GM12875 (cell line): ENCODE results near the gene PAX1.

Source experiments
- H3K4me3 ChIP-seq: one replicate; pipeline ENCODE4 v1.5.1; 2011; ENCODE audit warnings: low read depth, low read length, control low read depth
- TF ChIP-seq, protein P1 (sequence below): IDR thresholded peaks from 2 replicates; pipeline ENCODE4 v1.5.1; 2011; ENCODE audit warnings: low read depth, mild to moderate bottlenecking, control low read depth, inconsistent platforms, low read length, moderate library complexity, borderline replicate concordance; ENCODE audit not compliant: insufficient read depth

The PAX1 gene

DNA sequence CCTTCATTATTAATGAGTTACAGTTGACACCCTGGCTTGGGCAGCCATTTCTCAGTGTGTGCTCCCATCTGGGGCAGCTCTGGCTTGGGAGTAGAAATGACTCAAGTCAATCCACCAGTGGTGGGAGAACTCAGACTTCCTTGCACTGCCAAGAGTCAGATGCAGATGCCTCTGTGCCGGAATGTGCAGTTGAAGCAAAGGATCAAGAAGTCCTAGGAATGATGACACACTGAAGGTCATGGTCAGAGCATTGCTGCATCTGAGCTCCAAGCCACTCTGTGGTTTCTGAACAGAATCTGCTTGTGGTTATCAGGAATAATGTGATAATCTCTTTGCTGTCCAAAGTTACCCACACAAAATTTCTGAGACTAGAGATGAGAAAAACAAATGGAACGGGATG, 19.5 kb upstream of the PAX1 start:
- no peak overlapping the region for H3K4me3 ChIP-seq
- TF ChIP-seq, protein P1, sequence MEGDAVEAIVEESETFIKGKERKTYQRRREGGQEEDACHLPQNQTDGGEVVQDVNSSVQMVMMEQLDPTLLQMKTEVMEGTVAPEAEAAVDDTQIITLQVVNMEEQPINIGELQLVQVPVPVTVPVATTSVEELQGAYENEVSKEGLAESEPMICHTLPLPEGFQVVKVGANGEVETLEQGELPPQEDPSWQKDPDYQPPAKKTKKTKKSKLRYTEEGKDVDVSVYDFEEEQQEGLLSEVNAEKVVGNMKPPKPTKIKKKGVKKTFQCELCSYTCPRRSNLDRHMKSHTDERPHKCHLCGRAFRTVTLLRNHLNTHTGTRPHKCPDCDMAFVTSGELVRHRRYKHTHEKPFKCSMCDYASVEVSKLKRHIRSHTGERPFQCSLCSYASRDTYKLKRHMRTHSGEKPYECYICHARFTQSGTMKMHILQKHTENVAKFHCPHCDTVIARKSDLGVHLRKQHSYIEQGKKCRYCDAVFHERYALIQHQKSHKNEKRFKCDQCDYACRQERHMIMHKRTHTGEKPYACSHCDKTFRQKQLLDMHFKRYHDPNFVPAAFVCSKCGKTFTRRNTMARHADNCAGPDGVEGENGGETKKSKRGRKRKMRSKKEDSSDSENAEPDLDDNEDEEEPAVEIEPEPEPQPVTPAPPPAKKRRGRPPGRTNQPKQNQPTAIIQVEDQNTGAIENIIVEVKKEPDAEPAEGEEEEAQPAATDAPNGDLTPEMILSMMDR = no peak

DNA sequence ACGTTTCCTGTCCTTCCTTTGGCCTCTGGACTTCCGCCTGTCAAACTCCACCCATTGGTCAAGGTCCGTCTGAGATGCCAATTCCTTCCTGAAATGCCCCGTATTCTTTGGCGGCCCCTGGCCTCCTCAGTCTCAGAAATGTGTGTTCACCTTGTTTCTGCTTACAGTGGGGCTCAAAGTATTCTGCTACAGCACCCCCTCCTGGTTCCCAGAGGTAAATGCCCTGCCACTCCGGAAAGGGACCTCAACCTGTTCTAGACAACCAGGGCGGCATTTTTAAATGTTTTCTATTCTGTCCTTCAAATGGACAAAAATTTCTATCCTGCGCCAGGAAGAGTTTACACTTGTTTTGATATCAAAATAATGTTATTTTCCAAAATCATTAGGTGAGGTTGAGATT, 12.1 kb upstream of the PAX1 start:
- H3K4me3 ChIP-seq = no peak overlapping the region
- TF ChIP-seq, protein P1 = peak; percentile 63; the same call in 1 of the 2 replicates

DNA sequence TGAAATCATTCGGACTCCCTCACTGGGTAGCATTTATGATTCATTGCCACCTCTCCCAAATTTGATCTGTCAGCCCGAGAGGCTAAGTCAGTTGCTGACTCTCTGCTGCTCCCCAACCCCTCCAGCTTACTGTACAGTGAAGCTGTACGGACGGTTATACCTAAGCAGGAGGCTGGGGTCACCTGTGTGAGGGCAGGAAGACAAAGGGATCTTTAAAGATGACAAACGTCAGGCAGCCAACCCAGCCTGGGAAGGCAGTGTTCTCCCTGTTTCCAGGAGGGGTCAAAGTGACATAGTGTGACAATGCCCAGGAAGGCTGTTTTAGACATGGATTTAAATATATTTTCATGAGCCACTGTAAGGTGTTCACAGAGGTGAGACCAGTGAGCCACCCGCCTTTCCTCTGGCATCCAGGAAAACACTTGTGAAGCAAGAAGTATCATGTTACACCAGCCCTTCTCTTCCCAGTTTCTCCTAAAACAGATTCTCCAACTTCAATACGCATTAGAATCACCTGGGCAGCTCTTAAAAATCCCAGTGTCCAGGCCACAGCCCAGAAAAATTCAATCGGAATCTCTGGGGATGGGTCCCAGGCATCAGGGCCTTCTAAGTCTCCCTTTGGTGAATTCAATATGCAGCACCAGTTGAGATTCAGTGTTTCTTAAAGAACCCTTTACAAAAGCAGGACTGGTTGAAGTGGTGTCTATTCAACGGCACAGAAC, 6.8 kb upstream of the PAX1 start:
- H3K4me3 ChIP-seq = no peak overlapping the region
- TF ChIP-seq, protein P1 = no peak

DNA sequence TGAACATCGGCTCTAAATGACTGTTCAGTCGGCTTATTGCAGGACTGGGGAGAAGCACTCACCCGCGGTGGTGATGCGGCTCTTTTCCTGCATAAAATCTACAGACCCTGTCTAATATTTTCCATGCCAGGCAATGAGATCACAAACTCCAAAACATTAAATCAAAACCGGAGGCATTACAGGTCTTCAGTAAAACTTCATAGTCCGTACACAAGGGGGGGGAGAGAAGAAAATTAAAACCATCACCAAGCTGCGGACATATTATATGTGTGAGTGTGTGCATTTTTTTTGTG, 6.3 kb upstream of the PAX1 start:
- H3K4me3 ChIP-seq = no peak overlapping the region
- TF ChIP-seq, protein P1 = no peak

DNA sequence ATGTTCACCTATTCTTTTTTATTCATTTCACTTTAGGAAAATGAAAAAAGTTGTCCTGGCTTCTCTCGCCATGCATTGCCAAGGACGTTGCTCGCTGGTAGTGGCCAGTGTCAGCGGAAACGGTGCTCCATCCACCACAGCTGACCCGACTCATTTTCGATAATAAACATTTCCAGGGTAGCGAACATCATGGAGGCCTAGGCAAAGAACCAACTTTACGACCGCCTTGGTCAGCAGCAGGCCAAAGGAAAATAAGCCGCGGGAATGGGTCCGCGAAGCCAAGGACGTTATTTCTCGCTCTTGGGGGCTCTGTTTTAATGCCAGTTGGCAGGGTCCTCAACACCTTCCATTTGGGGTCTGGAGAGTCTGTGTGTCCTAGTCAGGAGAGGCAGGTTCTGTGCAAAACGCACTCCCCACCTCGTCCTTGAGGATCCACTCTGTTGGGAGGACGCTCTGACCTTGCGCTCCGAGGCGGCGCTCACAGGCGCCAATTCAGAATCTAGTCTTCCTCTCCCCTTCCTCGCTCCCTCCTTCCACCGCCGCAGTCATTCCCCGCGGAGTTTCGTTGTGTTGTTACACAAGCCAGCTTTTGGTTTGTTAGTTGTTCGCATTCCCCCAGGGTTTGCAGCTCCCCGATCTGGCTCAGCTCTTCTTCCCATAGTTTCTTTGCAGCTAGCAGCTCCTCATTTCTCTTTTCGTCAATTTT, 4.1 kb upstream of the PAX1 start:
- H3K4me3 ChIP-seq = no peak overlapping the region
- TF ChIP-seq, protein P1 = no peak

DNA sequence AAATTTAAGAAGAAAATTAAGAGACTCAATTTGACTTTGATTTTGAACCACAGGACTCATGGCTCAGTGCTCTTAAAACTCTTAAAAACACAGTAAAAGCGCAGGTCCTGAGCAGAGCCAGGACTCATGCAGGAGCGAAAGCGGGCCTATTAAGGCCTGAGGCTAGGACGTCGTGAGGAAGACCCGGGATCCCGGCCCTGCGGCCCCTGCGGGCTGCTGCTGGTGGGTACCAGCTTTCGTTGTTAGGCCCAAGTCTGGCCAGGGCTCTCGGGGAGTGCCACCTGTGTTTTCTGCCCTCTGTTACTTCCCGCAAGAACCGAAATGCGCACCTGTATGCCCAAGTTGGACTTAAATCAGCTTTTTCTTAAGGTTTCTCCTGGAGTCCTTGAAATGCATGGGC, 3.4 kb upstream of the PAX1 start:
- TF ChIP-seq, protein P1 = no peak
- H3K4me3 ChIP-seq = no peak overlapping the region
